NB4 (cell line): ENCODE measurements around the gene HABP4.

Experiments
- DNase-seq: peaks from one replicate; pipeline ENCODE4 v3.0.0; 2010; ENCODE audit warnings: low read depth
- H3K4me3 ChIP-seq: one replicate; pipeline ENCODE4 v1.5.1; 2011; ENCODE audit warnings: mild to moderate bottlenecking, low read depth, low read length, moderate library complexity
- CTCF ChIP-seq: IDR thresholded peaks from one replicate; pipeline ENCODE4 v1.5.1; 2012; ENCODE audit warnings: low read depth, low read length
- MYC ChIP-seq: IDR thresholded peaks from 2 replicates; pipeline ENCODE4 v1.6.1; 2011; ENCODE audit warnings: low read depth, low read length
- POLR2A ChIP-seq: IDR thresholded peaks from 2 replicates; pipeline ENCODE4 v1.6.1; 2011; ENCODE audit warnings: mild to moderate bottlenecking; ENCODE audit not compliant: insufficient read length; ENCODE audit errors: extremely low read depth
- TF ChIP-seq, protein P1 (sequence below): IDR thresholded peaks from 2 replicates; pipeline ENCODE4 v1.6.1; 2011; ENCODE audit warnings: low read depth, low read length

The HABP4 gene

DNA sequence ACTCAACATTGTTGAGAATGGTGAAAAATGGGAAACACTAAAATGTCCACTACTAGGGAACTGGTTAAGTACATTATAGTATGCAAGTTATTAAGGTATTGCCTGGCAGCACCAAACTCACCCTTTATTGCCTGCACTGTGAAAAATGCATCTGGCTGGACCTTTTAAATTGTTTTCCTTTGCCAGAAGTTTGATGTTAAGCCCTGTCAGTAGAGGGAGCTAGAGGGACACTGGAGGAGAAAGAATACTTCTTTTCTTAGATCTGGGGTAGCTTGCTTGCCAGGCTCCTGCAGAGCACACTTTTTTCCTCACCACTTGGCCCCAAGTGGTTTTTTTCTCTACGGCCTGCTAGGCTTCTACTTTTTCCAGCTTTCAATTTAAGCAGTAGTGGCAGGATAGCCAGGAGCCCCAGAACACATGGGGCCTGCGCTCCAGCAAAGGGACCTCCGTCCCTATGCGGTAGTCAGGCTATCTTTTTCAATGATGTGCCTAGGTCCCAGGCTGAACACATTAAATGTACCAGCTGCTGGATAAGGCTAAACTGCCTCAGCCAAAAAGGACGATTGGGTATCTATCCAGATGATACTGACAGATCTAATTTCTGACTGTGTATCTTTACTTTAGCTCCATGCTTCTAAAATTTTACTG lies 8.0 kb upstream of the HABP4 start:
- H3K4me3 ChIP-seq: no peak overlapping the region
- DNase-seq: peak; percentile 76
- TF ChIP-seq, protein P1, sequence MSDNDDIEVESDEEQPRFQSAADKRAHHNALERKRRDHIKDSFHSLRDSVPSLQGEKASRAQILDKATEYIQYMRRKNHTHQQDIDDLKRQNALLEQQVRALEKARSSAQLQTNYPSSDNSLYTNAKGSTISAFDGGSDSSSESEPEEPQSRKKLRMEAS: no peak
- TF ChIP-seq CTCF: peak; percentile 74

GRCh38 chr9:96442491-96442890 lies 7.5 kb upstream of the HABP4 start:
- peak; percentile 50 for DNase-seq
- H3K4me3 ChIP-seq: no peak overlapping the region
- TF ChIP-seq POLR2A (no peak), CTCF (no peak), MYC (no peak)
- TF ChIP-seq, protein P1: no peak

DNA sequence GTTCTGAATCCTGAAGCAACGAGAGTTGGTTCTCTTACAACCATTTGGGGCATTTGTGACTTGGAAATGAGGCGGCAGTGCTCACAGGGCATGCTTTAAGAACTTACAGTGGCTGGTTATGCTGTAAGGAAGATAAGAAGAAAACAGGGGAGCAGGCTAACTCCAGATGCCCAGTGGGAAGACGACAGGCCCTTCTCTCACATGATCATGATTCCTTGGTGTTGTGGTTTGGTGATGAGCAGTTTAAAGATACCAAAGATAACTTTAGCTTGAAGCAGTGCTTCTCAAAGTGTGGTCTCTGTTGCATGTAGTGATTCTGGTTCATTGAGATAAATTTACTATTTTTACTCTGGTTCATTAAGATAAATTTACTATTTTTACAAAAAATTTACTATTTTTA lies 2.6 kb upstream of the HABP4 start:
- DNase-seq: no peak
- H3K4me3 ChIP-seq: no peak overlapping the region
- TF ChIP-seq, protein P1: no peak
- TF ChIP-seq POLR2A (no peak), MYC (no peak), CTCF (no peak)

DNA sequence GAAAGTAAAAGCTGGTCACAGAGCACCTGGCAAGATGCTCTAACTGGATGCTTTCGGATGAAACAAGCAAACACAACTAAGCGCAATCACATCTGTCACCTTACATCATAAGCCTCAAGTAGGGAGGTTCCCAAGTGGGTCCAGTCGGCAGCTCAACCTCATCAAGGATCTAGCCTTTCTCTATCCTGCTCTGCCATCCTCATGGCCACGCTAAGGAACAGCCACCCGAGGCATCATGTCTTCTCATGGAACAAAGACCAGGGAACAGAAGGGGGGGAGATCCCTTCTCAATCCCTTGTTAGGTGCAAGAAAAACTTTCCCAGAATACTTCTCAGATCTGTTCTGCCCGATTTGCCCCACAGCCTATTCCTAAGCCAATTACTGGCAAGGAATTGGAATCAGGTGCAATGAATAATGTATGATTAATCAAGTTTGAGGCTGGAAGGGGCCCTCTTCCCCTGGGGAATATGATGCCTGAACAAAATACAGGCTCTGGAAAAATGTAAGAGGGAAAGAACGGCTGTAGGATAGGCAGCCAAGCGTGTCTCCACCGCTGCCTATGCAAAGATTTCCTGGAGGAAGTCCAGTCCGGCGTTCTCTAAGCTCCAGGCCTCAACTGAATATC lies 1.3 kb upstream of the HABP4 start:
- DNase-seq: no peak
- TF ChIP-seq MYC: no peak
- TF ChIP-seq CTCF: no peak
- TF ChIP-seq, protein P1: no peak
- TF ChIP-seq POLR2A: no peak

GRCh38 chr9:96449523-96449844 lies 485 bp upstream of the HABP4 start:
- no peak for DNase-seq
- peak overlapping the region; percentile 56 for H3K4me3 ChIP-seq

More for the DNA sequence above, 1.3 kb upstream of the HABP4 start:
- no peak overlapping the region for H3K4me3 ChIP-seq

More at GRCh38 chr9:96449523-96449844, 485 bp upstream of the HABP4 start:
- TF ChIP-seq CTCF (no peak), MYC (no peak), POLR2A (no peak)
- TF ChIP-seq, protein P1: no peak
